Measurements from ENCODE around the gene ZNF117.
"Not testable (repeated sequence)": the region's sequence is repeated elsewhere in the genome, so short reads cannot be mapped to it uniquely, and the experiment has no call there.

The ZNF117 gene

GRCh38 chr7:64990936-64991335, at the start of gene ZNF117:
Gene ZNF117, minus strand, starts transcription at chr7:64991036.
- ATAC-seq (no peak), DNase-seq (no peak)
- no peak within 1 kb of the TSS for H3K4me3 Mint-ChIP-seq
- peaks cover 70 to 86% of the 10 kb centered on the region in 2 donors for H3K9me3 Mint-ChIP-seq
- H3K27me3 Mint-ChIP-seq = no peaks in the 10 kb centered on the region
- H3K4me1 Mint-ChIP-seq = no peaks in the 10 kb centered on the region
- no peak within 1 kb of the TSS for H3K27ac Mint-ChIP-seq

GRCh38 chr7:65038767-65039166, 47.9 kb upstream of the ZNF117 start:
- Mint-ChIP-seq H3K4me1 (peaks cover 16% of the 10 kb centered on the region), H3K27ac (peak overlapping the region in 1 of 2 donors; percentile 62), H3K4me3 (peak overlapping the region; percentile 82 to 84)
- ATAC-seq (peak; percentile 22), DNase-seq (peak; percentile 14 to 33)
- H3K27me3 Mint-ChIP-seq, H3K9me3 Mint-ChIP-seq: not testable (repeated sequence)

GRCh38 chr7:65037740-65038688, 47.2 kb upstream of the ZNF117 start:
- peaks cover 16% of the 10 kb centered on the region for H3K4me1 Mint-ChIP-seq
- DNase-seq = peak; percentile 86 to 90
- H3K27ac Mint-ChIP-seq = peak overlapping the region; percentile 63 to 92
- peak overlapping the region; percentile 77 to 84 for H3K4me3 Mint-ChIP-seq
- peaks cover 0 to 3% of the 10 kb centered on the region in 2 donors for H3K9me3 Mint-ChIP-seq
- peak; percentile 91 for ATAC-seq
- H3K27me3 Mint-ChIP-seq = no peaks in the 10 kb centered on the region

DNA sequence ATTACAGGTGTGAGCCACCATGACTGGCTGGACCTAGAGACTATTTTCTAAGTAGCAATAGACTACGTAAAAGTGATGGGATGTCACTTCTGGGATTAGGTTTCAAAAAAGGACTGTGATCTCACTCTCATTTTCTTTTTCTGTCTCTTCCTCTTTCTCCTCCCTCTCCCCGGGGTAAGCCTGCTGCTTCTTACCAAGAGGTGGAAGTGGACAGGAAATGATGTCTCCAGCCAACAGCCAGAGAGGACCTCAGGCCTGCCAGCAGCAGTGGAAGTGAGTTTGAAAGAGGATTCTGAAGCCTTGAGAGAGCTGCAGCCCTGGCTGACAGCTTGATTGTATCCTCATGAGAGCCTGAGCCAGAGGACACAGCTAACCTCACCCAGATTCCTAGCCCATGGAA, 45.7 kb upstream of the ZNF117 start:
- DNase-seq, ATAC-seq, H3K27ac Mint-ChIP-seq: not testable (repeated sequence)

GRCh38 chr7:65035469-65035868, 44.6 kb upstream of the ZNF117 start:
- H3K4me3 Mint-ChIP-seq, ATAC-seq, H3K27me3 Mint-ChIP-seq, H3K27ac Mint-ChIP-seq, H3K9me3 Mint-ChIP-seq, DNase-seq: not testable (repeated sequence)
- H3K4me1 Mint-ChIP-seq = peaks cover 16% of the 10 kb centered on the region

More for the DNA sequence above, 45.7 kb upstream of the ZNF117 start:
- not testable (repeated sequence) for H3K9me3 Mint-ChIP-seq, H3K27me3 Mint-ChIP-seq, H3K4me3 Mint-ChIP-seq
- peaks cover 16% of the 10 kb centered on the region for H3K4me1 Mint-ChIP-seq

DNA sequence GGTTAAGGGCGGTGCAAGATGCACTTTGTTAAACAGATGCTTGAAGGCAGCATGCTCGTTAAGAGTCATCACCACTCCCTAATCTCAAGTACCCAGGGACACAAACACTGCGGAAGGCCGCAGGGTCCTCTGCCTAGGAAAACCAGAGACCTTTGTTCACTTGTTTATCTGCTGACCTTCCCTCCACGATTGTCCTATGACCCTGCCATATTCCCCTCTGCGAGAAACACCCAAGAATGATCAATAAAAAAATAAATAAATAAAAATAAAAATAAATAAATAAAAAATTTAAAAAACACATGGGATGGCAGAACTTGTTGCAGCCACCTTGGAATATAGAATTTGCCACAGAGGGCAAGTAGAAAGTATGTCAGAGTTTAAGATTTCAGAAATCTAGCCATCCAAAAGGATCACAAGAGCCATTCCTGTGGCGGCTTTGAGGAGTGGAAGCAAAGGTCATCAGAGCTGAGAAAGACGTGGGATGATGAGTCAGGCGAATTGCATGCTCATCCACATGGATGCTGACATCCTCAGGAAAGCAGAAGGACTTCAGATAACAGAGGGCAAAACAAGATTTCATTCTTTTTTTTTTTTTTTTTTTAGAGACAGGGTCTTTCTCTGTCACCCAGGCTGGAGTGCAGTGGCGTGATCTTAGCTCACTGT, 43.4 kb upstream of the ZNF117 start:
- not testable (repeated sequence) for DNase-seq, ATAC-seq, H3K27ac Mint-ChIP-seq, H3K9me3 Mint-ChIP-seq, H3K4me3 Mint-ChIP-seq, H3K27me3 Mint-ChIP-seq, H3K4me1 Mint-ChIP-seq

- not testable (repeated sequence) for H3K9me3 Mint-ChIP-seq, ATAC-seq, H3K27ac Mint-ChIP-seq, DNase-seq, H3K4me1 Mint-ChIP-seq, H3K4me3 Mint-ChIP-seq, H3K27me3 Mint-ChIP-seq
Measured at GRCh38 chr7:65033391-65033790, 42.6 kb upstream of the ZNF117 start.

- H3K9me3 Mint-ChIP-seq, DNase-seq, H3K27ac Mint-ChIP-seq, H3K4me3 Mint-ChIP-seq, H3K4me1 Mint-ChIP-seq, H3K27me3 Mint-ChIP-seq, ATAC-seq: not testable (repeated sequence)
Measured at GRCh38 chr7:65025023-65025422, 34.2 kb upstream of the ZNF117 start.

DNA sequence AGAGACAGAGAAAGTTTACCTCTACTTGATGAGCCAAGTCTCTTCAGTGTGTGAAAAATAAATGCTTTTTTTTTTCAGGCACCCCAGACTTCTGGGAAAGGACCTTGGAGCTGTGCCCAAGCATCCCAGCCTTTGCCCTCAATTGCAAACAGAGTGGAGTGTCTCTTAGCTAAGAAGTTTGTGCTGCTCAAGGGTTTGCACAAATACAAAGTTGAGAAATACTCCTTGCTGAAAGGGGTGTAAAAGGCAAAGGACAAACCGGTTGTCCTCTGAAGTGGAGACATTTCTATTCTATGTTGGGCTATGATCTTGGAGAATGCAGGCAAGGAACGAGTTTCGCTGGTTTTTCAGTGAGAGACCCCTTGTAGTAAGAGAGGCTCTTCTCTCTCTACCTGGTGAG, 30.1 kb upstream of the ZNF117 start:
- H3K27me3 Mint-ChIP-seq, H3K4me3 Mint-ChIP-seq, DNase-seq, H3K9me3 Mint-ChIP-seq, ATAC-seq, H3K27ac Mint-ChIP-seq, H3K4me1 Mint-ChIP-seq: not testable (repeated sequence)

DNA sequence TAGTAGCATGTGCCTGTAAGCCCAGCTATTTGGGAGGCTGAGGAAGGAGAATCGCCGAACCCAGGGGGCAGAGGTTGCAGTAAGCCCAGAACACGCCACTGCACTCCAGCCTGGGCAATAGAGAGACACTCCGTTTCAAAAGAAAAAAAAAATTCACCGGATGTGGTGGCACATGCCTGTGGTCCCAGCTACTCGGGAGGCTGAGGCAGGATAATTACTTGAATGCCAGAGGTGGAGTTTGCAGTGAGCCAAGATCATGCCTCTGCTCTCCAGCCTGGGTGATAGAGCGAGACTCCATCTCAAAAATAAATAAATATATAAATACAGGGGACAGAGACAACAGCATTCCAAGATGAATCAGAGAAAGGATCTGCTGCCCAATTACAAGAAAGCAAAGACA, 19.0 kb upstream of the ZNF117 start:
- not testable (repeated sequence) for H3K9me3 Mint-ChIP-seq, ATAC-seq

DNA sequence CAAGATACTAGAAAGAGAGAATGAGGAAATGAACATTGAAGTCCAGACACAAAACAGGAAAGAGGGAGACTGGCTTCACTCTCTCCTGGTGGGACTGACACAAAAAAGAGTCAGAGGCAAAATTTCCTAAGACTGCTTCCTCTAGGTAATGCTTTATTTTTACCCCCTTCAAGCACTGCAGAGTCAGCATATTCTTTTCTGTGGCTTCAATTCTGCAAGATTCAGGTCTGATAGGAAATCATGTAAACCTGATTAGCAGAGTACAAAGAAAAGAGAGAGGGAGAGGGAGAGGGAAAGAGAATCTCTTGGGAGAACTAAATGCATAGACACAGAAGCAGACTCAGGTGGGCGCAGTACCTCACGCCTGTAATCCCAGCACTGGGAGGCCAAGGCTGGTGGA, 18.6 kb upstream of the ZNF117 start:
- peaks cover 23% of the 10 kb centered on the region for H3K4me1 Mint-ChIP-seq
- not testable (repeated sequence) for H3K27me3 Mint-ChIP-seq, DNase-seq, H3K4me3 Mint-ChIP-seq, H3K27ac Mint-ChIP-seq, ATAC-seq, H3K9me3 Mint-ChIP-seq

More for the DNA sequence above, 19.0 kb upstream of the ZNF117 start:
- H3K4me1 Mint-ChIP-seq = peaks cover 19% of the 10 kb centered on the region
- not testable (repeated sequence) for DNase-seq, H3K27ac Mint-ChIP-seq, H3K4me3 Mint-ChIP-seq, H3K27me3 Mint-ChIP-seq

- not testable (repeated sequence) for ATAC-seq, H3K27me3 Mint-ChIP-seq, H3K9me3 Mint-ChIP-seq, DNase-seq
- H3K4me3 Mint-ChIP-seq = peak overlapping the region; percentile 95 to 97
- peak overlapping the region in 1 of 2 donors; percentile 96 for H3K27ac Mint-ChIP-seq
- peaks cover 28% of the 10 kb centered on the region for H3K4me1 Mint-ChIP-seq
Measured at GRCh38 chr7:65007036-65007435, 16.2 kb upstream of the ZNF117 start.

DNA sequence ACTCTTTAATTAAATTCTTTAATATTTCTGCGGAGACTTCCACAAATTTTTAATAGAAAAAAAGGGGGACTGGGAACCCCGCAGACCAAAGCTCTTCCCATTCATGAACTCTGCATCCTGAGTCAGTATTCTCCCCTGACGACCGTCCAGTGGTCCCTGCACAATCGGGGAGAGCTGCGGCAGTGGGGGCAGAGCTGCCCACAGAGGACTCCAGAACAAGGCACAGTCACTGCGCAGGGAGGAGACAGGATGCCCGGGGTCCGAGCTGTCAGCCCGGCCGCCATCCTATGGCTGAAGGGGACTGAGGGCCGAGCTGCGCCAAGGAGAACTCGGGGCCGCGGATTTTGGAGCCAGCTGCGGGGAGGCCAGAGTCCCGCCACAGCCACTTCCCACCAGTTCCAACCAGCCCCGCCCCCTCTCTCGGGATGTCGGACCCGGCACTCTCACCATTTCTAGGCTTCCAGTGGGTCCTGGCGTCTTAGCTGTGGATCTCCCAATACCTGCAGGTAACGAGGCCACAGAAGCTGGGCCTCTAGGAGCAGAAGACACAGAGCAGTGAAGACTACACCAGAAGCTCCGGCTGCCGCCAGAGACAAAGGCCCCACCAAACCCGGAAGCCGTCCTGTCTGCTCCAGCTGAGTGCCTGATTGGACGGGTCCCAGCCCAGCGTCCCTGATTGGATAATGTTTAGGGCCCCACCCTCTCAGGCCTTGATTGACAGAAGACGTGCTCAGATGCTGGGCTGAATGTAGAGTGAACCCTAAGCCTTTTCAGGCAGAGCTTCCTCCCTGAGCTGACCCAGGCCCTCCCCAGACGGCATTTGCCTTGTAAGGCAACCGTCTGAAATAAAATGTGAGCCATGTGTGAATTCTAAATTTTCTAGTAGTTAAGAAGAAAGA, 15.5 kb upstream of the ZNF117 start, which contains the start of gene ERV3-1:
Gene ERV3-1, minus strand, starts transcription at position 594 of the 899 bp plus-strand sequence. CDS start 13,661 bp downstream, outside the sequence.
- Mint-ChIP-seq H3K27ac (peak within 1 kb of the TSS; percentile 96 to 98), H3K4me3 (peak within 1 kb of the TSS; percentile 95 to 97), H3K4me1 (peaks cover 28% of the 10 kb centered on the region), H3K9me3 (peaks cover 13 to 15% of the 10 kb centered on the region in 2 donors), H3K27me3 (no peaks in the 10 kb centered on the region)
- ATAC-seq (peak; percentile 100), DNase-seq (peak; percentile 85 to 95)

DNA sequence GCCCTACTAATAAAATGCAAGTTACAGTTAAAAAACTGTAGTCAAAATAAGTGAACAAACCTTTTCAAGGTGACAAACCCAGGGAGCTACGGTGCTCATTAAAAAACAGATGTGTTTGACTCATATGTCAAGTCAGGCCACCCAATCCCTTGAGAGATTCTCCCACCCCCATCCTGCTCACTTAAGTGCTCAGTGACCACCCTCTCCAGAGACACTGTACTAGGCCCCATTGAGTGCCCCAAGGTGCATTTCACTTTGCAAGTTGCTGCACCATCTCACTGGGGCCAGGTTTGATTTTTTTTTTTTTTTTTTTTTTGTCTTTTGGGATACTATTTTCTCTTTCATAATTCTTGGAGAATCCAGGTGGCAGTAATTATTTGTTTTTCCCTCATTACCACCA, 13.7 kb upstream of the ZNF117 start:
- peaks cover 28% of the 10 kb centered on the region for H3K4me1 Mint-ChIP-seq
- no peak overlapping the region for H3K27ac Mint-ChIP-seq
- ATAC-seq = no peak
- peak overlapping the region; percentile 95 to 97 for H3K4me3 Mint-ChIP-seq
- peaks cover 23 to 24% of the 10 kb centered on the region in 2 donors for H3K9me3 Mint-ChIP-seq
- H3K27me3 Mint-ChIP-seq = no peaks in the 10 kb centered on the region
- no peak for DNase-seq

All from stimulated activated naive CD8-positive, alpha-beta T cell treated with anti-CD3 and anti-CD28 coated beads, Interleukin-15, amount 100 ng/mL, for 72 hours (primary cell).